Astrocyte (in vitro differentiated cells and primary cell): ENCODE results near the gene PLPPR2. TPM values are rescaled to one million over a fixed set of nuclear protein-coding genes. Genes with fewer than 3 reads are reported as not detected.

Experiments
- DNase-seq: peaks from one replicate; pipeline ENCODE4 v3.0.0-alpha.2; 2010; ENCODE audit warnings: low read depth
- FAIRE-seq: peaks from 2 replicates; lab custom pipeline; 2011; peaks lifted over from hg19 to GRCh38; lab: Jason Lieb, UNC
- H2AFZ ChIP-seq: 2 replicates; pipeline ENCODE4 v1.6.0; 2012; ENCODE audit warnings: low read depth, low read length, inconsistent platforms
- H3K27ac ChIP-seq: 2 replicates; pipeline ENCODE4 v1.5.1; 2011; ENCODE audit warnings: low read depth, low read length, inconsistent platforms
- H3K27me3 ChIP-seq: 2 replicates; pipeline ENCODE4 v1.6.0; 2011; ENCODE audit warnings: low read length, inconsistent platforms; ENCODE audit not compliant: insufficient read depth
- H3K36me3 ChIP-seq: 2 replicates; pipeline ENCODE4 v1.5.1; 2011; ENCODE audit warnings: low read length, inconsistent platforms; ENCODE audit not compliant: insufficient read depth
- H3K4me1 ChIP-seq: 2 replicates; pipeline ENCODE4 v1.5.1; 2011; ENCODE audit warnings: low read length, inconsistent platforms; ENCODE audit not compliant: insufficient read depth
- H3K4me2 ChIP-seq: 2 replicates; pipeline ENCODE4 v1.6.0; 2012; ENCODE audit warnings: low read length, inconsistent platforms
- H3K4me3 ChIP-seq: 2 replicates; pipeline ENCODE4 v1.5.1; 2011; ENCODE audit warnings: low read depth, mild to moderate bottlenecking, low read length, inconsistent platforms; ENCODE audit not compliant: insufficient read depth
- H3K79me2 ChIP-seq: 2 replicates; pipeline ENCODE4 v1.6.0; 2012; ENCODE audit warnings: mild to moderate bottlenecking, low read length, inconsistent platforms; ENCODE audit not compliant: insufficient read depth
- H3K9ac ChIP-seq: 2 replicates; pipeline ENCODE4 v1.6.0; 2012; ENCODE audit warnings: mild to moderate bottlenecking, low read length, inconsistent platforms
- H3K9me3 ChIP-seq: 2 replicates; pipeline ENCODE4 v1.5.1; 2012; ENCODE audit warnings: low read depth, mild to moderate bottlenecking, low read length, inconsistent platforms; ENCODE audit not compliant: insufficient read depth
- H4K20me1 ChIP-seq: 2 replicates; pipeline ENCODE4 v1.6.0; 2012; ENCODE audit warnings: low read length, inconsistent platforms; ENCODE audit not compliant: insufficient read depth
- H3K27ac Mint-ChIP-seq: one replicate; pipeline ENCODE4 v1.8.0; 2021; ENCODE audit warnings: mild to moderate bottlenecking, mixed read lengths; ENCODE audit not compliant: unreplicated experiment
- H3K27me3 Mint-ChIP-seq: one replicate; pipeline ENCODE4 v1.8.0; 2021; ENCODE audit warnings: low read depth, mixed read lengths; ENCODE audit not compliant: unreplicated experiment
- H3K36me3 Mint-ChIP-seq: one replicate; pipeline ENCODE4 v1.8.0; 2021; ENCODE audit warnings: low read depth, mixed read lengths; ENCODE audit not compliant: unreplicated experiment
- H3K4me1 Mint-ChIP-seq: one replicate; pipeline ENCODE4 v1.8.0; 2021; ENCODE audit warnings: low read depth, mixed read lengths; ENCODE audit not compliant: unreplicated experiment
- H3K4me3 Mint-ChIP-seq: one replicate; pipeline ENCODE4 v1.8.0; 2021; ENCODE audit warnings: mild to moderate bottlenecking, moderate library complexity, mixed read lengths; ENCODE audit not compliant: unreplicated experiment
- H3K9me3 Mint-ChIP-seq: one replicate; pipeline ENCODE4 v1.8.0; 2021; ENCODE audit warnings: mild to moderate bottlenecking, mixed read lengths; ENCODE audit not compliant: unreplicated experiment
- EZH2 ChIP-seq: IDR thresholded peaks from 2 replicates; pipeline ENCODE4 v1.6.1; 2012; ENCODE audit warnings: mild to moderate bottlenecking, low read length, inconsistent platforms; ENCODE audit not compliant: insufficient read depth
- total RNA-seq: library from RNA; stranded (reverse); gene quantifications from 2 replicates; pipeline ENCODE4 v1.2.1, GENCODE V29; 2021
- TF ChIP-seq, protein P1 (sequence below): IDR thresholded peaks from 2 replicates; pipeline ENCODE4 v1.5.1; 2011; ENCODE audit warnings: low read depth, mild to moderate bottlenecking, inconsistent platforms, low read length, moderate library complexity; ENCODE audit not compliant: insufficient read depth

PLPPR2 gene
- total RNA-seq, 1 donor from 2014 or later: 37.8 TPM

- H3K36me3 Mint-ChIP-seq: no peaks in the 10 kb centered on the region
- H2AFZ ChIP-seq: no peak overlapping the region
- no peaks in the 10 kb centered on the region for H4K20me1 ChIP-seq
- no peak overlapping the region for H3K9ac ChIP-seq
- no peak overlapping the region for H3K27ac ChIP-seq
- no peak overlapping the region for H3K4me3 ChIP-seq
- H3K36me3 ChIP-seq: no peaks in the 10 kb centered on the region
- no peak for FAIRE-seq
- H3K79me2 ChIP-seq: no peaks in the 10 kb centered on the region
- H3K4me3 Mint-ChIP-seq: no peak overlapping the region
- no peak overlapping the region for H3K27ac Mint-ChIP-seq
- no peak for DNase-seq
- H3K9me3 Mint-ChIP-seq: no peaks in the 10 kb centered on the region
- peaks cover 1% of the 10 kb centered on the region for H3K27me3 Mint-ChIP-seq
- H3K4me1 Mint-ChIP-seq: peaks cover 2% of the 10 kb centered on the region
- no peak for TF ChIP-seq EZH2
- TF ChIP-seq, protein P1, sequence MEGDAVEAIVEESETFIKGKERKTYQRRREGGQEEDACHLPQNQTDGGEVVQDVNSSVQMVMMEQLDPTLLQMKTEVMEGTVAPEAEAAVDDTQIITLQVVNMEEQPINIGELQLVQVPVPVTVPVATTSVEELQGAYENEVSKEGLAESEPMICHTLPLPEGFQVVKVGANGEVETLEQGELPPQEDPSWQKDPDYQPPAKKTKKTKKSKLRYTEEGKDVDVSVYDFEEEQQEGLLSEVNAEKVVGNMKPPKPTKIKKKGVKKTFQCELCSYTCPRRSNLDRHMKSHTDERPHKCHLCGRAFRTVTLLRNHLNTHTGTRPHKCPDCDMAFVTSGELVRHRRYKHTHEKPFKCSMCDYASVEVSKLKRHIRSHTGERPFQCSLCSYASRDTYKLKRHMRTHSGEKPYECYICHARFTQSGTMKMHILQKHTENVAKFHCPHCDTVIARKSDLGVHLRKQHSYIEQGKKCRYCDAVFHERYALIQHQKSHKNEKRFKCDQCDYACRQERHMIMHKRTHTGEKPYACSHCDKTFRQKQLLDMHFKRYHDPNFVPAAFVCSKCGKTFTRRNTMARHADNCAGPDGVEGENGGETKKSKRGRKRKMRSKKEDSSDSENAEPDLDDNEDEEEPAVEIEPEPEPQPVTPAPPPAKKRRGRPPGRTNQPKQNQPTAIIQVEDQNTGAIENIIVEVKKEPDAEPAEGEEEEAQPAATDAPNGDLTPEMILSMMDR: no peak
- H3K27me3 ChIP-seq: no peaks in the 10 kb centered on the region
- no peaks in the 10 kb centered on the region for H3K9me3 ChIP-seq
- peaks cover 11% of the 10 kb centered on the region for H3K4me1 ChIP-seq
- H3K4me2 ChIP-seq: peak overlapping the region; percentile 71
Observed at GRCh38 chr19:11323601-11324078, 31.6 kb upstream of the PLPPR2 start.

- peaks cover 11% of the 10 kb centered on the region for H3K4me1 ChIP-seq
- no peaks in the 10 kb centered on the region for H3K9me3 ChIP-seq
- H3K9ac ChIP-seq: no peak overlapping the region
- peak overlapping the region; percentile 71 for H3K4me2 ChIP-seq
- no peaks in the 10 kb centered on the region for H3K36me3 ChIP-seq
- H4K20me1 ChIP-seq: no peaks in the 10 kb centered on the region
- no peak overlapping the region for H3K4me3 ChIP-seq
- H3K79me2 ChIP-seq: no peaks in the 10 kb centered on the region
- H3K27me3 ChIP-seq: no peaks in the 10 kb centered on the region
- H3K36me3 Mint-ChIP-seq: no peaks in the 10 kb centered on the region
- H2AFZ ChIP-seq: no peak overlapping the region
- H3K4me3 Mint-ChIP-seq: no peak overlapping the region
- H3K4me1 Mint-ChIP-seq: peaks cover 2% of the 10 kb centered on the region
- no peak overlapping the region for H3K27ac Mint-ChIP-seq
- TF ChIP-seq, protein P1: no peak
- no peak for TF ChIP-seq EZH2
- no peak overlapping the region for H3K27ac ChIP-seq
- FAIRE-seq: no peak
- peak; percentile 85 for DNase-seq
- peaks cover 1% of the 10 kb centered on the region for H3K27me3 Mint-ChIP-seq
- H3K9me3 Mint-ChIP-seq: no peaks in the 10 kb centered on the region
Observed at GRCh38 chr19:11324079-11324661, 31.1 kb upstream of the PLPPR2 start.

GRCh38 chr19:11324748-11325389 is 30.4 kb upstream of the PLPPR2 start:
- Histone ChIP-seq H3K9me3 (no peaks in the 10 kb centered on the region), H3K79me2 (no peaks in the 10 kb centered on the region), H3K9ac (no peak overlapping the region), H3K36me3 (no peaks in the 10 kb centered on the region), H3K4me3 (no peak overlapping the region), H3K4me2 (peak overlapping the region; percentile 71), H3K27ac (no peak overlapping the region), H4K20me1 (no peaks in the 10 kb centered on the region), H3K27me3 (no peaks in the 10 kb centered on the region), H2AFZ (no peak overlapping the region), H3K4me1 (peaks cover 11% of the 10 kb centered on the region)
- H3K9me3 Mint-ChIP-seq: no peaks in the 10 kb centered on the region
- no peaks in the 10 kb centered on the region for H3K36me3 Mint-ChIP-seq
- TF ChIP-seq EZH2: no peak
- TF ChIP-seq, protein P1: no peak
- H3K4me1 Mint-ChIP-seq: peaks cover 2% of the 10 kb centered on the region
- DNase-seq (no peak), FAIRE-seq (no peak)
- H3K4me3 Mint-ChIP-seq: no peak overlapping the region
- H3K27me3 Mint-ChIP-seq: peaks cover 1% of the 10 kb centered on the region
- H3K27ac Mint-ChIP-seq: no peak overlapping the region
